Loucy (cell line): Measurements from ENCODE around the gene PMM1.
A peak's percentile ranks its signal among the peaks of the same experiment; 100 is the strongest.
"Not testable (repeated sequence)": the region's sequence is repeated elsewhere in the genome, so short reads cannot be mapped to it uniquely, and the experiment has no call there.

Experiments
- H2AFZ ChIP-seq: fragments of 200-600 bp; sonication (generic); 2 replicates; pipeline ENCODE4 v1.6.0; 2016; ENCODE audit warnings: antibody characterized with exemption, mild to moderate bottlenecking, low read length, moderate library complexity
- H3F3A ChIP-seq: fragments of 200-600 bp; 2 replicates; pipeline ENCODE4 v1.6.0; 2016; ENCODE audit warnings: antibody characterized with exemption, low read depth, mild to moderate bottlenecking
- H3K27me3 ChIP-seq: fragments of 200-600 bp; sonication (generic); 2 replicates; pipeline ENCODE4 v1.6.1; 2014; ENCODE audit warnings: low read length, mild to moderate bottlenecking; ENCODE audit not compliant: insufficient read depth, poor library complexity, severe bottlenecking
- H3K36me3 ChIP-seq: fragments of 200-600 bp; sonication (generic); 2 replicates; pipeline ENCODE4 v1.6.1; 2016; ENCODE audit warnings: low read length; ENCODE audit not compliant: insufficient read depth
- H3K4me1 ChIP-seq: fragments of 200-600 bp; sonication (generic); 2 replicates; pipeline ENCODE4 v1.5.1; 2014; ENCODE audit warnings: low read length, mild to moderate bottlenecking; ENCODE audit not compliant: insufficient read depth, poor library complexity, severe bottlenecking
- H3K4me2 ChIP-seq: fragments of 200-600 bp; sonication (generic); 2 replicates; pipeline ENCODE4 v1.6.0; 2014; ENCODE audit warnings: antibody characterized with exemption, low read length, low read depth, mild to moderate bottlenecking; ENCODE audit not compliant: poor library complexity, severe bottlenecking
- H3K4me3 ChIP-seq: fragments of 200-600 bp; sonication (generic); 2 replicates; pipeline ENCODE4 v1.5.1; 2014; ENCODE audit warnings: low read length, mild to moderate bottlenecking, mixed read lengths; ENCODE audit not compliant: poor library complexity, severe bottlenecking
- H3K79me2 ChIP-seq: fragments of 200-600 bp; sonication (generic); 2 replicates; pipeline ENCODE4 v1.6.1; 2014; ENCODE audit warnings: low read length; ENCODE audit not compliant: insufficient read depth
- H3K9ac ChIP-seq: fragments of 200-600 bp; sonication (generic); 2 replicates; pipeline ENCODE4 v1.6.0; 2014; ENCODE audit warnings: mild to moderate bottlenecking, low read depth, low read length, moderate library complexity; ENCODE audit not compliant: poor library complexity, severe bottlenecking
- H3K9me2 ChIP-seq: fragments of 200-600 bp; sonication (generic); replicated peaks from 2 replicates; pipeline ENCODE4 v1.6.1; 2016; ENCODE audit warnings: low read depth, low read length, mixed read lengths
- H3K9me3 ChIP-seq: fragments of 200-600 bp; sonication (generic); 2 replicates; pipeline ENCODE4 v1.6.1; 2014; ENCODE audit warnings: mild to moderate bottlenecking, antibody characterized with exemption, low read length, low read depth; ENCODE audit not compliant: insufficient read depth
- H4K20me1 ChIP-seq: fragments of 200-600 bp; sonication (generic); 2 replicates; pipeline ENCODE4 v1.6.0; 2014; ENCODE audit warnings: antibody characterized with exemption, low read length, mild to moderate bottlenecking; ENCODE audit not compliant: insufficient read depth, poor library complexity, severe bottlenecking
- EZH2phosphoT487 ChIP-seq: fragments of 200-600 bp; IDR thresholded peaks from 2 replicates; pipeline ENCODE4 v1.6.1; 2018; ENCODE audit warnings: antibody characterized with exemption, mild to moderate bottlenecking, moderate library complexity, borderline replicate concordance
- TF ChIP-seq, protein P1 (sequence below): fragments of 200-600 bp; sonication (generic); conservative IDR thresholded peaks from 2 replicates; pipeline ENCODE4 v1.5.1; 2014; ENCODE audit warnings: mild to moderate bottlenecking, antibody characterized with exemption, low read length

Gene PMM1

DNA sequence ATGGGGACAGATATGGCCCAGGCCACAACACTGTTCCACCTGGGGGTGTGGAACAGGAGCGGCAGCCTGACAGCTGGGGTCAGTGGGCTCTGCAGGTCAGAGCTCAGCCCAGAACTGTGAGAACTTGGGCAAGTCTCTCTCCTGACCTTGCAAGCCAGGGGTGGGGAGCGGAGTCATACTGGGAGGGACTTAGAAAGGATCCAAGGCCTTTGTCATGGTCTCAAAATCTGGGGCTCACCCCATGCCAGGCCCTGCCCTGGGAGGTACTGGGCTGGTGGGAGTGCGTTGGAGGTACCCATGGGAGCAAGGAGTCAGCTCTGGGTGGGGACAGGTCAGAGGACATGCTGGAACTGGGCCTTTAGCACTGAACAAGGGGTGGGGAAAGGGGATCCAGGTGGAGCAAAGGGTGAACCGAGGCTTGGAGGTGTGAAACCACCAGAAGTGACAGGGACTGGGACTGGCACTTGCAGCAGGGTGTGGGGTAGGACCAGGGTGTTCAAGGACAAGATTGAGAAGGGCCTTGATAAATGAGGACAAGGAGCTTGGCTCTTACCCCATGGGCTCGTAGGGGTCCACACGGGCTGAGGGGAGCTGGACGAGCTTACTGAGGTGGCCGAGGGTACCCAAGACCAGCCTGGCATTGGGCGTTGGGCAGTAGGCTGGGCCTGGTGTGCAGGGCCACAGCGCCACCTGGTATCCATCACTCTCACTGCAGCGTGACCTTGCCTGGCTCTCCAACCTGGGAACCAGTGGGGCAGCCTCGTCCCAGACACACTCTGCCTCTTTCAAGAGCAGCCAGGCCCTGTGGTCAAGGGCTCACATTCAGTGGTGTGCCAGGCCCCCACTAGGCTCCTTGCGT is 7.4 kb upstream of the PMM1 start:
- no peak overlapping the region for H2AFZ ChIP-seq
- no peaks in the 10 kb centered on the region for H3K4me1 ChIP-seq
- no peaks in the 10 kb centered on the region for H3K9me2 ChIP-seq
- no peaks in the 10 kb centered on the region for H3K9me3 ChIP-seq
- H3K36me3 ChIP-seq: no peaks in the 10 kb centered on the region
- peaks cover 14% of the 10 kb centered on the region for H4K20me1 ChIP-seq
- H3K4me3 ChIP-seq: no peak overlapping the region
- no peak overlapping the region for H3K9ac ChIP-seq
- H3K4me2 ChIP-seq: no peak overlapping the region
- no peaks in the 10 kb centered on the region for H3K79me2 ChIP-seq
- no peaks in the 10 kb centered on the region for H3F3A ChIP-seq
- peaks cover 71% of the 10 kb centered on the region for H3K27me3 ChIP-seq
- TF ChIP-seq EZH2phosphoT487: no peak
- TF ChIP-seq, protein P1, sequence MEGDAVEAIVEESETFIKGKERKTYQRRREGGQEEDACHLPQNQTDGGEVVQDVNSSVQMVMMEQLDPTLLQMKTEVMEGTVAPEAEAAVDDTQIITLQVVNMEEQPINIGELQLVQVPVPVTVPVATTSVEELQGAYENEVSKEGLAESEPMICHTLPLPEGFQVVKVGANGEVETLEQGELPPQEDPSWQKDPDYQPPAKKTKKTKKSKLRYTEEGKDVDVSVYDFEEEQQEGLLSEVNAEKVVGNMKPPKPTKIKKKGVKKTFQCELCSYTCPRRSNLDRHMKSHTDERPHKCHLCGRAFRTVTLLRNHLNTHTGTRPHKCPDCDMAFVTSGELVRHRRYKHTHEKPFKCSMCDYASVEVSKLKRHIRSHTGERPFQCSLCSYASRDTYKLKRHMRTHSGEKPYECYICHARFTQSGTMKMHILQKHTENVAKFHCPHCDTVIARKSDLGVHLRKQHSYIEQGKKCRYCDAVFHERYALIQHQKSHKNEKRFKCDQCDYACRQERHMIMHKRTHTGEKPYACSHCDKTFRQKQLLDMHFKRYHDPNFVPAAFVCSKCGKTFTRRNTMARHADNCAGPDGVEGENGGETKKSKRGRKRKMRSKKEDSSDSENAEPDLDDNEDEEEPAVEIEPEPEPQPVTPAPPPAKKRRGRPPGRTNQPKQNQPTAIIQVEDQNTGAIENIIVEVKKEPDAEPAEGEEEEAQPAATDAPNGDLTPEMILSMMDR: peak; percentile 89

DNA sequence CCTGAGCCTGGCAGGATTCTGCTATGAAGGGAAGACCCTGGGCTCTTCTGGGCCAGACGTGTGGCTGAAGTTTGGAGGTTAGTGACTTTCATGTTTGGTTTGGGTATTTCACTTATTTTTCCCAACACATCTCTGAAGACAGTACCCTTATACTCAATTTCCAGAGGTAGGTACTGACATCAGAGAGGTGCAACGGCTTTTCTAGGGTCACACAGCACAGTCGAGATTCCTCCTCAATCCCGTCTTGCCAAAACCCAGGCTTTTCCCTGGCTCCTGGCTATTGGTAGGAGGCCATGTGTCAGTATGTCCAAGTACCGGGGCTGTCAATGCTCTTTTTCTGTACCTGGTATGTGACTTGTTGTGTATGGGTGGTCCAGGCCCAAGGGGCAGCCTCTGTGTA is 6.1 kb upstream of the PMM1 start:
- Histone ChIP-seq H3F3A (no peaks in the 10 kb centered on the region), H3K27me3 (peaks cover 58% of the 10 kb centered on the region), H4K20me1 (peaks cover 12% of the 10 kb centered on the region)

DNA sequence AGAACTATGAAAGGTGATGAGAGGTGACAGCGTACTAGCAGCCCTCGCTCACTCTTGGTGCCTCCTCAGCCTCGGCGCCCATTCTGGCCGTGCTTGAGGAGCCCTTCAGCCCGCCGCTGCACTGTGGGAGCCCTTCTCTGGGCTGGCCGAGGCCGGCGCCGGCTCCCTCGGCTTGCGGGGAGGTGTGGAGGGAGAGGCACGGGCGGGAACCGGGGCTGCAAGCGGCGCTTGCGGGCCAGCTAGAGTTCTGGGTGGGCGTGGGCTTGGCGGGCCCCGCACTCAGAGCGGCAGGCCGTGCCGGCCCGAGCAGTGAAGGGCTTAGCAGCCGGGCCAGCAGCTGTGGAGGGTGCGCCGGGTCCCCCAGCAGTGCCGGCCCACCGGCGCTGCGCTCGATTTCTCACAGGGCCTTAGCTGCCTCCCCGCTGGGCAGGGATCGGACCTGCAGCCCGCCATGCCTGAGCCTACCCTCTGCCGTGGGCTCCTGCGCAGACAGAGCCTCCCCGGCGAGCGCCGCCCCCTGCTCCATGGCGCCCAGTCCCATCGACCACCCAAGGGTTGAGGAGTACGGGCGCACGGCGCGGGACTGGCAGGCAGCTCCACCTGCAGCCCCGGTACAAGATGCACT is 3.8 kb upstream of the PMM1 start:
- Histone ChIP-seq H3K27me3 (peaks cover 35% of the 10 kb centered on the region), H3K4me1 (peaks cover 11% of the 10 kb centered on the region)
- not testable (repeated sequence) for H3K9me2 ChIP-seq, H3K9ac ChIP-seq, H3K4me3 ChIP-seq, H3K36me3 ChIP-seq, H4K20me1 ChIP-seq, H3K4me2 ChIP-seq, H3F3A ChIP-seq, H3K9me3 ChIP-seq, H3K79me2 ChIP-seq, H2AFZ ChIP-seq

More for the DNA sequence above, 6.1 kb upstream of the PMM1 start:
- Histone ChIP-seq H2AFZ (no peak overlapping the region), H3K9me3 (no peaks in the 10 kb centered on the region), H3K4me1 (no peaks in the 10 kb centered on the region), H3K36me3 (no peaks in the 10 kb centered on the region), H3K79me2 (no peaks in the 10 kb centered on the region), H3K9ac (no peak overlapping the region), H3K4me2 (no peak overlapping the region), H3K9me2 (no peaks in the 10 kb centered on the region), H3K4me3 (no peak overlapping the region)
- TF ChIP-seq EZH2phosphoT487: no peak
- TF ChIP-seq, protein P1: no peak
